Left ventricle myocardium inferior (tissue), 1 donor: ENCODE results near the gene GNL2. TPM values are rescaled to one million over a fixed set of nuclear protein-coding genes. Genes with fewer than 3 reads are reported as not detected.

ENCODE experiments used
- DNase-seq: peaks from one replicate; pipeline ENCODE4 v3.0.0-alpha.2; 2020
- H3K27ac ChIP-seq: fragments of 200-600 bp; replicated peaks from 2 replicates; pipeline ENCODE4 v1.8.0; 2021
- H3K27me3 ChIP-seq: fragments of 200-600 bp; 2 replicates; pipeline ENCODE4 v1.8.0; 2021; ENCODE audit warnings: low read depth
- H3K36me3 ChIP-seq: fragments of 200-600 bp; 2 replicates; pipeline ENCODE4 v1.8.0; 2021
- H3K4me1 ChIP-seq: fragments of 200-600 bp; 2 replicates; pipeline ENCODE4 v1.8.0; 2021
- H3K4me3 ChIP-seq: fragments of 200-600 bp; 2 replicates; pipeline ENCODE4 v1.8.0; 2021; ENCODE audit warnings: mild to moderate bottlenecking, moderate library complexity
- H3K9me3 ChIP-seq: fragments of 200-600 bp; replicated peaks from 2 replicates; pipeline ENCODE4 v1.8.0; 2021
- intact Hi-C: fragments of 100-400 bp; cut with micrococcal nuclease; formaldehyde crosslinking; loops from one replicate; pipeline ENCODE4 v1.11.0; 2022
- total RNA-seq: library from RNA; stranded (reverse); fragmentation: NEBNext Ultra II Directional; extraction: Animal tissue kit (Norgen Biotek cat#: 25700); gene quantifications from one replicate; pipeline ENCODE4 v1.2.1, GENCODE V29; 2021
- TF ChIP-seq, protein P1 (sequence below): fragments of 200-600 bp; IDR thresholded peaks from 2 replicates; pipeline ENCODE4 v1.8.0; 2021; ENCODE audit warnings: antibody characterized with exemption, mild to moderate bottlenecking, borderline replicate concordance
- donor health status: DM: no; HTN: yes; CAD: no; lungs with severe emphysema.

GNL2 gene
- total RNA-seq, 1 donor from 2014 or later, result 20.1 TPM

GRCh38 chr1:37633938-37634243, 38.2 kb upstream of the GNL2 start:
- DNase-seq, result no peak
- Histone ChIP-seq H3K4me3 (no peak overlapping the region), H3K4me1 (peaks cover 11% of the 10 kb centered on the region), H3K36me3 (no peaks in the 10 kb centered on the region), H3K27me3 (peaks cover 100% of the 10 kb centered on the region), H3K27ac (no peak overlapping the region), H3K9me3 (no peaks in the 10 kb centered on the region)
- intact Hi-C loops, result no loop called here
- TF ChIP-seq, protein P1, sequence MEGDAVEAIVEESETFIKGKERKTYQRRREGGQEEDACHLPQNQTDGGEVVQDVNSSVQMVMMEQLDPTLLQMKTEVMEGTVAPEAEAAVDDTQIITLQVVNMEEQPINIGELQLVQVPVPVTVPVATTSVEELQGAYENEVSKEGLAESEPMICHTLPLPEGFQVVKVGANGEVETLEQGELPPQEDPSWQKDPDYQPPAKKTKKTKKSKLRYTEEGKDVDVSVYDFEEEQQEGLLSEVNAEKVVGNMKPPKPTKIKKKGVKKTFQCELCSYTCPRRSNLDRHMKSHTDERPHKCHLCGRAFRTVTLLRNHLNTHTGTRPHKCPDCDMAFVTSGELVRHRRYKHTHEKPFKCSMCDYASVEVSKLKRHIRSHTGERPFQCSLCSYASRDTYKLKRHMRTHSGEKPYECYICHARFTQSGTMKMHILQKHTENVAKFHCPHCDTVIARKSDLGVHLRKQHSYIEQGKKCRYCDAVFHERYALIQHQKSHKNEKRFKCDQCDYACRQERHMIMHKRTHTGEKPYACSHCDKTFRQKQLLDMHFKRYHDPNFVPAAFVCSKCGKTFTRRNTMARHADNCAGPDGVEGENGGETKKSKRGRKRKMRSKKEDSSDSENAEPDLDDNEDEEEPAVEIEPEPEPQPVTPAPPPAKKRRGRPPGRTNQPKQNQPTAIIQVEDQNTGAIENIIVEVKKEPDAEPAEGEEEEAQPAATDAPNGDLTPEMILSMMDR, result no peak

- no peak for DNase-seq
- H3K27me3 ChIP-seq, result peaks cover 100% of the 10 kb centered on the region
- peaks cover 11% of the 10 kb centered on the region for H3K4me1 ChIP-seq
- no peaks in the 10 kb centered on the region for H3K36me3 ChIP-seq
- intact Hi-C loops, result no loop called here
- no peak overlapping the region for H3K4me3 ChIP-seq
- TF ChIP-seq, protein P1, result no peak
- no peak overlapping the region for H3K27ac ChIP-seq
- no peaks in the 10 kb centered on the region for H3K9me3 ChIP-seq
These were observed 37.6 kb upstream of the GNL2 start for GRCh38 chr1:37633040-37633937.

DNA sequence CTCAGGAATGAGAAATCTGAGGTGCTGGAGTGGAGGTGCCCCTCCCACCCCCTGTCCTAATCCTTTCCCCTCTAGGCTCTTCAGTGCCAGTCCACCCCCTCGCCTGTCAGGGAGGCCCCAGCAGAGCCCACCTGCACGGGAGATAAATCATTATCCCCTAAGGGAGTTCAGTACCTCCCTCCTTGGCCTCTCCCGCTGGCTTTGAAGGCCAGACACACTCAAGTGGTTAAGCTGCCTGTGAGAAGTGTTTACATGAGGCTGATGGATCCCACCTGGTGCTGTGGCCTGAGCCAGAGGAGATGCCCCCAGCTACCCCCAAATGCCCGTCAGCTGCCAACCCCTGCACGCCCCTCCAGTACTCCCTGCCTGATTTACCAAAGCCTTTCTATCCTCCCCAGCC, 35.3 kb upstream of the GNL2 start:
- peaks cover 11% of the 10 kb centered on the region for H3K4me1 ChIP-seq
- H3K9me3 ChIP-seq, result no peaks in the 10 kb centered on the region
- no peak for DNase-seq
- TF ChIP-seq, protein P1, result no peak
- H3K4me3 ChIP-seq, result no peak overlapping the region
- intact Hi-C loops, result no loop called here
- H3K27me3 ChIP-seq, result peaks cover 100% of the 10 kb centered on the region
- H3K27ac ChIP-seq, result no peak overlapping the region
- H3K36me3 ChIP-seq, result no peaks in the 10 kb centered on the region

DNA sequence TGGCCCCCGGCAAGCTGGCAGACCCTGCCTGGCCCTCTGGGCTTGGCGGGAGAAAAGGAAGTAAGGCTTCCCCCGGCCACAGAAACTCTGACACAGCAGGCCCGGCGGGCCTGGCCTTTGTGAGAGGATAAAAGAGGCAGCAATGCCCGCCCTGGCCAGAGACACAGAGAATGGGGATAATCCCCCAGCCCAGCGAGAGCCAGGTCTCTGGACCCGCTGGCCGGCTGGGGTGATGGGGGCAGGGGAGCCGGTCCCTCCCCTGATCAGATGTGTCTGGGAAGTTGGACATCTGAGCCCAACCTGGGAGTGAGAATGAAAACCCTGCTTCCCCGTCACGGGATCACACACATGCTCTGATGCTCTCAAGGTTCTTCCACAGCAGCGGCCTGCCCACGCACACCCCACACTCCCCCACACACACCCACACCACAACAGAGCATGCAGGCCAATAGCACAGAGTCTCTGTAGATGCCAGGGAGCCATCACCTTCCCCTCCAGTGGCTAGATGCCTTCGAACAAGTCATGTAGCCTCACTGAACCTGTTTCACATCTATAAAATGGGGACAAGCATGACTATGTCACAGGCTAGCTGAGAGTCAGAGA, 34.8 kb upstream of the GNL2 start:
- Histone ChIP-seq H3K27ac (no peak overlapping the region), H3K4me3 (no peak overlapping the region), H3K36me3 (no peaks in the 10 kb centered on the region), H3K9me3 (no peaks in the 10 kb centered on the region), H3K4me1 (peaks cover 11% of the 10 kb centered on the region), H3K27me3 (peaks cover 100% of the 10 kb centered on the region)
- intact Hi-C loops, result no loop called here
- TF ChIP-seq, protein P1, result no peak
- no peak for DNase-seq

- intact Hi-C loops, result no loop called here
- peaks cover 100% of the 10 kb centered on the region for H3K27me3 ChIP-seq
These were observed 34.1 kb upstream of the GNL2 start for GRCh38 chr1:37629726-37630425.

More at GRCh38 chr1:37629726-37630425, 34.1 kb upstream of the GNL2 start:
- Histone ChIP-seq H3K36me3 (no peaks in the 10 kb centered on the region), H3K27ac (no peak overlapping the region), H3K9me3 (no peaks in the 10 kb centered on the region), H3K4me3 (no peak overlapping the region), H3K4me1 (peaks cover 9% of the 10 kb centered on the region)
- no peak for DNase-seq
- TF ChIP-seq, protein P1, result no peak
